ENCODE results near the gene SOD2.

DNA sequence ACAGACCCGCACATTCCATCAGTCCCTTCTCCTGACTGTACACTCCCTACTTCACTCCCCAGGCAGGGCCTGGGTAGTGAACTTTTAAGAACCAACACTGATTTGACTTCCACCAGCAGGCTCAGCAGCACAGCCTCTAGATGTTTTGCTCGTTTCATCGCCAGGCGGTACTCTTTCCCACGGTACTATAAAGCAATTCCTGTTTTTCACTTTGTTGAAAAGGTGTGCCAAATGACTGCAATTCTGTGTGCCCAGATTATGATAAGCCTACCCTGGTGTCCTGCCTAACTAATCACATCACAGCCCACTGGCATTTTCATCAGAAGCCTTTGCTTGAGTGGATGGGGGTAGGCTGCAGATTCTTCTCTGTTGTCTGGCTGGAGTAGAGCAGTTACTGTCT, 21.4 kb upstream of the SOD2 start:
- TF ChIP-seq, protein P1, sequence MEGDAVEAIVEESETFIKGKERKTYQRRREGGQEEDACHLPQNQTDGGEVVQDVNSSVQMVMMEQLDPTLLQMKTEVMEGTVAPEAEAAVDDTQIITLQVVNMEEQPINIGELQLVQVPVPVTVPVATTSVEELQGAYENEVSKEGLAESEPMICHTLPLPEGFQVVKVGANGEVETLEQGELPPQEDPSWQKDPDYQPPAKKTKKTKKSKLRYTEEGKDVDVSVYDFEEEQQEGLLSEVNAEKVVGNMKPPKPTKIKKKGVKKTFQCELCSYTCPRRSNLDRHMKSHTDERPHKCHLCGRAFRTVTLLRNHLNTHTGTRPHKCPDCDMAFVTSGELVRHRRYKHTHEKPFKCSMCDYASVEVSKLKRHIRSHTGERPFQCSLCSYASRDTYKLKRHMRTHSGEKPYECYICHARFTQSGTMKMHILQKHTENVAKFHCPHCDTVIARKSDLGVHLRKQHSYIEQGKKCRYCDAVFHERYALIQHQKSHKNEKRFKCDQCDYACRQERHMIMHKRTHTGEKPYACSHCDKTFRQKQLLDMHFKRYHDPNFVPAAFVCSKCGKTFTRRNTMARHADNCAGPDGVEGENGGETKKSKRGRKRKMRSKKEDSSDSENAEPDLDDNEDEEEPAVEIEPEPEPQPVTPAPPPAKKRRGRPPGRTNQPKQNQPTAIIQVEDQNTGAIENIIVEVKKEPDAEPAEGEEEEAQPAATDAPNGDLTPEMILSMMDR (conservative IDR thresholded peaks at IDR 0.05; ENCODE audit: low read length) = no peak
- no peak for TF ChIP-seq EZH2phosphoT487 (IDR thresholded peaks at IDR 0.05; ENCODE audit: borderline replicate concordance, low read depth, low read length)

All from OCI-LY7 (cell line).